ENCODE measurements around the gene NT5C1B.

NT5C1B gene

GRCh38 chr2:18514526-18515461, 74.6 kb downstream of the NT5C1B start:
- TF ChIP-seq, protein P1, sequence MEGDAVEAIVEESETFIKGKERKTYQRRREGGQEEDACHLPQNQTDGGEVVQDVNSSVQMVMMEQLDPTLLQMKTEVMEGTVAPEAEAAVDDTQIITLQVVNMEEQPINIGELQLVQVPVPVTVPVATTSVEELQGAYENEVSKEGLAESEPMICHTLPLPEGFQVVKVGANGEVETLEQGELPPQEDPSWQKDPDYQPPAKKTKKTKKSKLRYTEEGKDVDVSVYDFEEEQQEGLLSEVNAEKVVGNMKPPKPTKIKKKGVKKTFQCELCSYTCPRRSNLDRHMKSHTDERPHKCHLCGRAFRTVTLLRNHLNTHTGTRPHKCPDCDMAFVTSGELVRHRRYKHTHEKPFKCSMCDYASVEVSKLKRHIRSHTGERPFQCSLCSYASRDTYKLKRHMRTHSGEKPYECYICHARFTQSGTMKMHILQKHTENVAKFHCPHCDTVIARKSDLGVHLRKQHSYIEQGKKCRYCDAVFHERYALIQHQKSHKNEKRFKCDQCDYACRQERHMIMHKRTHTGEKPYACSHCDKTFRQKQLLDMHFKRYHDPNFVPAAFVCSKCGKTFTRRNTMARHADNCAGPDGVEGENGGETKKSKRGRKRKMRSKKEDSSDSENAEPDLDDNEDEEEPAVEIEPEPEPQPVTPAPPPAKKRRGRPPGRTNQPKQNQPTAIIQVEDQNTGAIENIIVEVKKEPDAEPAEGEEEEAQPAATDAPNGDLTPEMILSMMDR (IDR thresholded peaks at IDR 0.05; ENCODE audit: low read length) = no peak
- TF ChIP-seq EZH2 (IDR thresholded peaks at IDR 0.05; ENCODE audit: borderline replicate concordance, low read length) = no peak
- no peak overlapping the region for H3K4me2 ChIP-seq (ENCODE audit: low read length)
- H3K4me3 ChIP-seq (ENCODE audit: low read depth, low read length, poor library complexity, severe bottlenecking) = no peak overlapping the region
- H3K9me3 ChIP-seq (ENCODE audit: low read length) = no peaks in the 10 kb centered on the region
- no peaks in the 10 kb centered on the region for H3F3A ChIP-seq (ENCODE audit: insufficient read depth, low read length)
- no peaks in the 10 kb centered on the region for H3K36me3 ChIP-seq (ENCODE audit: insufficient read depth, low read length)
- no peaks in the 10 kb centered on the region for H4K20me1 ChIP-seq (ENCODE audit: insufficient read depth, low read length)
- no peak overlapping the region for H3K27ac ChIP-seq (ENCODE audit: low read depth, low read length, poor library complexity, severe bottlenecking)
- no peaks in the 10 kb centered on the region for H3K27me3 ChIP-seq (ENCODE audit: insufficient read depth, low read length)
- no peaks in the 10 kb centered on the region for H3K4me1 ChIP-seq (ENCODE audit: insufficient read depth, low read length, severe bottlenecking)
- no peak overlapping the region for H2AFZ ChIP-seq (ENCODE audit: low read length)
- H3K79me2 ChIP-seq (ENCODE audit: insufficient read depth, low read length) = no peaks in the 10 kb centered on the region
- H3K9ac ChIP-seq (ENCODE audit: low read length) = no peak overlapping the region
- H3K9me2 ChIP-seq (ENCODE audit: low read depth, low read length) = no peaks in the 10 kb centered on the region
